ENCODE measurements around the gene F2RL2.
"Not testable (repeated sequence)": the region's sequence is repeated elsewhere in the genome, so short reads cannot be mapped to it uniquely, and the experiment has no call there.

The F2RL2 gene

DNA sequence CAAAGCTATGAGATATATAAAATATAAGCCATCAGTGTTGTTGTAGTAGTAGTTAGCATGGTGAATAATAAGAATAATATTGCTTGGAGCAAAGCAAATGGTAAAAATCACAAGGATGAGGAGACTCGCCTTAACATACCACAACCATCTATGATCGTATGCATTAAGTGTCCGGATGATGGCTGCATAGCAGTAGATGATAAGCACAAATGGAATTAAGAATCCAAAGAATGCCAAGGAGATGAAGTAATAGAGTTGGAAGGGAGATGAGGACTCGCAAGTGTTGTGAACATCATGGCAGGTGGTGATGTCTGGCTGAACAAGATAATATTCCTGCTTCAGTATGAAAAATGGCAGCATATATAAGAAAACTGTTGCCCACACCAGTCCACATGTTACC lies 5.5 kb downstream of the F2RL2 start:
- no peak for DNase-seq

DNA sequence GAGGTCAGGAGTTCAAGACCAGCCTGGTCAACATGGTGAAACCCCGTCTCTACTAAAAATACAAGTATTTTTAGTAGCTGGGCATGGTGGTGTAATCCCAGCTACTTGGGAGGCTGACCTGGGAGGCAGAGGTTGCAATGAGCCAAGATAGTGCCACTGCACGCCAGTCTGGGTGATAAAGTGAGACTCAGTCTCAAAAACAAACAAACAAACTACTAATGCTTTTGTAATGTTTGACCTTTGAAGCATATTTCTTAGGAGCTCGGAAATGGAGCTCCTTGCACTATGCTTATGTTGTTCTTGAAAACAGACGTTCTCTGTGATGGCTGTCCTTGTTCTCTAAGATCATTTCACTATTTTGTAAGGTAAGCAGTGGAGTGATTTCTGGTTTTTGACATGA lies 6.0 kb downstream of the F2RL2 start:
- DNase-seq, result no peak

DNA sequence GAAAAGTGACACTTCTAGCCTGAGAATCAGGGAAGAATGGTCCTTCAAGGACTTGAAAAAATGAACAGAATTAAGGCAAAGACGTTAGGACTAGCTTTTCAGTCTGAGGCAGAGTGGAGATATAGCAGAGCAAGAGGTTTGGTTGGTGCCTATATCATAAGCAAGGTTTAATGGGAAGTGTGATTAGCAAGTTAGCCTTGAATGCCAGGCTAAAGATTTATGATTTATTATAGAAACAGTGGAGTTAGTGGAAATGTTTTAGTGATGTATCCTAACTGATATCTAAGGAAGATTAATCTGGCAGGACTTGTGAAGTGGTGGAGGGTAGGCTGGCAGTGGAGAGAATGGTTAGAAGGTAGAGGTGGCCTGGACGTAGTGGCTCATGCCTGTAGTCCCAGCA lies 7.0 kb downstream of the F2RL2 start:
- DNase-seq, result no peak

DNA sequence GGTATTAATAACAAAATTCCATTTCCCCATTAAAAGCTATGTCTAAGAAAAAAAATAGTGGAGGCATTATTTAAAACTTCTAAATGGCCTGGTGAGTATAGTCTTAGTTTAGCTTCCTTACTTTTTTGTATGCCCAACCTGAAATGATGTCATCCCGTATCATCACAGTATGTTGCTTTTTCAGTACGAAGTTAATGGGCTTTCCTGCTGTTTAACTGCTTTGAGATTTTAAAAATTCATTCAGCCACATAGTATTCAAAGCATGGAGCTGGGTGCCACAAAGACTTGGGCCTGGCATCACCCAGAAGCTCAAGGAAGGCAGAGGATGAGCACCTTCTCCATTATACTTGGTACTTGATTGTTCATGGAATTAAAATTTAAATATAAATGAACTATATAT lies 7.4 kb downstream of the F2RL2 start:
- no peak for DNase-seq

DNA sequence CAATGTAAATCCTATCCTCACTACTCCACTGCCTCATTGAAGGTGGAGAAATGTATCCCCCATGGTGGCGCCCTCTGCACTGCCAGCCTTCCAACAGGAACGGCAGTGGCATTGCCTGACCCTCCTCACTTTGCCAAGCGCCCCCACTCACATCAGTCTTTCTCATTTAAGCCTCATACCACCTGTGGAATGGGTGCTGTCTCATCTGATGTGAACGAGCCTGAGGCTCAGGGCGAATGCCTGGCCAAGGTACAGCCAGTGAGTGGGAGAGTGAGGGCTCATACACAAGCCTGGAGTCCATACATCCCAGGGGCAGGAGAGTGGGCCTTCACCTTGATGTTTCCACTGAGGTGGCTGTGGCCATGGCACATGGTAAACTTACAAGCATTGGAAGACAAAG lies 10.3 kb downstream of the F2RL2 start:
- no peak for DNase-seq

DNA sequence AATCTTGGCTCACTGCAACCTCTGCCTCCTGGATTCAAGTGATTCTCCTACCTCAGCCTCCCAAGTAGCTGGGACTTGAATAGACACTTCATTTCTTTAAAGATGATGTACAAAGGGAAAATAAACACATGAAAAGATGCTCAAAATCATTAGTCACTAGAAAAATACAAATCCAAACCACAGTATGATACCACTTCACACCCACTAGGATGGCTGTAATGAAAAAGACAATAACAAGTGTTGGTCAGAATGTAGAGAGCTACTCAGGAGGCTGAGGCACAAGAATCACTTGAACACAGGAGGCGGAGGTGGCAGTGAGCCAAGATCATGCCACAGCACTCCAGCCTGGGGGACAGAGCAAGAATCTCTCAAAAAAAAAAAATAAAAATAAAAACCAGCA lies 13.0 kb downstream of the F2RL2 start:
- DNase-seq, result no peak

DNA sequence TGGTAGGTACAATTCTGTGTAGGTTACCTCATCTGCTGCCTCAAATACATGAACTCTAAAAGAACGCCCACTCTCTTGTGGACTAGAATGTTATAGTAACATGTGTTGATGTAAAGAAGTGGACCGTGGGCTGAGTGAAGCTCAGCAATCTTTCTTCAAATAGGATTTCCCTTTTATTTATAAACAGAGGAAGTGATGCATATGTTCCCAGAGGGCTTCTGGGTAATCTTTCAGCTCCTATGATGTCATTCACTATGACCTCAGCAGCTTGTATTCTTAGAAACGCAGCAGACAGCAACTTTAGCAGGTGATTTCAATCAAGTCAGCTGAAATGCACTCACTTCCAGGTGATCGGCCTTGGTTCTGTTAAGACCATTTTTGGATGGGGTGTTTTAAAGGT lies 14.4 kb downstream of the F2RL2 start:
- DNase-seq, result no peak

DNA sequence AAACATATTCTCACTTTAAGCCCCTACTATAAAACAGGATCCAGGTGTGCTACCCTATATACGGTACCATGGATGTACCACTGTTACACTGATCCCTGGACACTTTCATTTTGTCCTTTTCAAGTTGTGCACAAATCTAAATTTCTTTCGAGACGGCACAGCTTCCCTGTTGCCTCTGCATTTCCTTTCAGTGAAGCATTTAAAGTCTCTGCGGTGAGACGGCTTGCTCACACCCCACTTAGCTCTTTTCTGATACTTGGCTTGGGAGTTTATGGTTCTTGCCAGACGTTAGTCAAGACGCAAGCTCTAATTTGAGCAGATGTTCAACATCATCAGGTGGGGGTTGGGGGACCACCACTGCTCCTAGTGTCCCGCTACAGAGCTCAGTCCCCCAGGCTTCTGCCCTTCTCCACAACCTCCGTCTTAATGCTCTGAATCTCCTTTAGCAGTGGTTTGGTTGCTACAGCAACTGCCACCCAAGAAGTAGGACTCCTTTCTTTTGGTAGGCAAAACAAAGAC lies 15.8 kb downstream of the F2RL2 start:
- no peak for DNase-seq

DNA sequence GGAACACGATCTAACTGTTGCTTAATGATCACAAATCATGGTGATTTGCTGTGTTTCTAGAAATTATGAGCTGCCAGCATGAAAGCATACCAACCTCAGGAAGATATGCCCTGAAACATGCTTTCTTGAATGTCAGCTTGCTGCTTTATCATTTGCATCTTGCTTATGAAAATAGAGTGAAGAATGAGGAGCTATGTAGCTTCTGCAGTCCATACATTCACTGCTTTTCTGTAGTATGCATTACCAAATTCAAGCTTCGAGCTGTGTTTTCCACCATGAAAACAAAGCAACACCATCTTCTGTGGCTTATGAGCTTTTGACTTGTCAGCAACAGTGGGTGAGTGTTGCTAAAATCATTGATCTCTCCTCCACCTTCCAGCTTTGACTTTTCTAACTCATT lies 16.5 kb downstream of the F2RL2 start:
- no peak for DNase-seq

DNA sequence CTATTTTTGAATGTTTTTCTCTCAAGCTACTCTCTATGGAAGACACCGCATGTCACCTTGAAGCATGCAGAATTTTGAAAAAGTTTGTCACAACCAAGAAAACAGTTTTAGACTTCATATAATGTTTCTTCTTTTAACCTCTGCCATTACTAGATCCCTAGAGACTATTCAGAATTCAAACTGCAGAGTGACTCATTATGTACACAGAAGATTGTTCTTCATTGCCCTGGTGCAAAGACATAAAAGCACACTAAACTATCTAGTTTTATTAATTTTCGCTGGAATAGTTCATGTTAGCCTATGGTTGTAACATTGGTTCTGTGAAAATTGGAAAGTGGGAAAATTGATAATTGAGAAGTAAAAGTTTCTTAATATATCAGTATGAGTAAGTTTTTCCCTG lies 18.4 kb downstream of the F2RL2 start:
- DNase-seq, result no peak

DNA sequence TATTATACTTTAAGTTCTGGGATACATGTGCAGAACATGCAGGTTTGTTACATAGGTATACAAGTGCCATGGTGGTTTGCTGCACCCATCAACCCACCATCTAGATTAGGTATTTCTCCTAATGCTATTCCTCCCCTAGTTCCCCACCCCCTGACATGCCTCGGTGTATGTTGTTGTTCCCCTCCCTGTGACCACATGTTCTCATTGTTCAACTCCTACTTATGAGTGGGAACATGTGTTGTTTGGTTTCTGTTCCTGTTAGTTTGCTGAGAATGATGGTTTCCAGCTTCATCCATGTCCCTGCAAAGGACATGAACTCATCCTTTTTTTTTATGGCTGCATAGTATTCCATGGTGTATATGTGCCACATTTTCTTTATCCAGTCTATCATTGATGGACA lies 19.2 kb downstream of the F2RL2 start:
- DNase-seq, result not testable (repeated sequence)

DNA sequence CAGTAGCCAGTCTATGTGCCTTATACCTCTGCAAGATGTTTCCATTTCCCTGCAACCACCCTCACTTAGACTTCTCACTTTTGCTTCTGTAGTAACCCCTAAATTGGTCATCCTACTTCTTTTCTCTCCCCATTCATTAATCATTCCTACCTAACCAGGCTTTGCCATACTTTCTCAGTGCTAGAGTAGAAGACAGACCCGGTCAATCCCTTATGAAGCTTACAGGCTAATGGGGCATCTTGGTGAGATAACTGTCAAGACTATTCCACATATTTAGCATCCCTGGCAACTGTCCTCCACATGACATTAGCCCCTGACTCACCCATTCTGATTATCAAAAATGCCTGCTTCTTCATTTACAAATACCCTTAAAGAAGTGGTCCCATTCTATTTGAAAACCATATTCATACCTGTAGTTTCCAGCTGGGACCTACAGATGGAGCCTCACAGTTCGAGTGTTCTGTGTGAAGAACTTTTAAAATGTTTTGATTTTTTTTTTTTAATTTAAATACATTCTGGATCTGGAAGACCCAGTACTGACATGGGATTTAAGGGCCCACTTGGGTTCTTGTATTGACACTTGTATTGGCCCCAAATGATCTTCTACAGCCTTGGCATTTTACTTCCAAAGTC lies 21.0 kb downstream of the F2RL2 start:
- no peak for DNase-seq

DNA sequence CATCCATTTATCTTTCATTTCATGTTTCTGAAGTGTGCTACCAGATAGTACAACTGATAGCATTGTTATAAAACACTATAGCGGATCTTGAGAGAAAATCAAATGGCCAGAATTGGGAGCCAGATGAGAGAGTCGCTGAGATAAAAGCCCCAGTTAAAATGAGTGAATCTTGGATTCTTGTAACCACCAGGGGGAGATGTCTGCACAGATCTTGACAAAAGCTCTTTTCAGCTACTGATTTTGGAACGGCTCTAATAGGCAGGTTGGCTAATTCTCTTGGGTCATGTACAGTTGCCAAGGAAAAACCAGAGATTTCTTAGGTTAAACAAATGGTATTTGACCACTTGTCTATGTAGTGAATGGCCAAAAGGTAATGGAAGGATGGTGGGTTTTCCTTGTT lies 21.7 kb downstream of the F2RL2 start:
- peak; percentile 27 to 37 for DNase-seq

DNA sequence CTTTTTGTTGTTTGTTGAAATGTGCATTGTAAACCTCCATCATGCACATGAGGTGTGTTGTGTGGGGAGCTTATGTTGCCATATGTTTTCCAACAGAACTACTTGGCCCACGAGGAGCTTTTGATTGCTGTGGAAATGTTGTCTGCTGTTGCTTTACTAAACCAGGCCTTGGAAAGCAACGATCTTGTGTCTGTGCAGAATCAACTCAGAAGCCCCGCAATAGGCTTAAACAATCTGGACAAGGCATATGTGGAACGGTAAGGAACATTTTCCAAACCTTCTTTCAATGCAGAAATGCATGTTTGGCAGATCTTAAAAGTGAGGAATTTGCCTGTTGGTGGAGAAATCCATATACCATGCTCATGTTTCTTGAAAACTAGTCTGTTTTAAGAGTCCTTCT lies 22.5 kb downstream of the F2RL2 start:
- no peak for DNase-seq

DNA sequence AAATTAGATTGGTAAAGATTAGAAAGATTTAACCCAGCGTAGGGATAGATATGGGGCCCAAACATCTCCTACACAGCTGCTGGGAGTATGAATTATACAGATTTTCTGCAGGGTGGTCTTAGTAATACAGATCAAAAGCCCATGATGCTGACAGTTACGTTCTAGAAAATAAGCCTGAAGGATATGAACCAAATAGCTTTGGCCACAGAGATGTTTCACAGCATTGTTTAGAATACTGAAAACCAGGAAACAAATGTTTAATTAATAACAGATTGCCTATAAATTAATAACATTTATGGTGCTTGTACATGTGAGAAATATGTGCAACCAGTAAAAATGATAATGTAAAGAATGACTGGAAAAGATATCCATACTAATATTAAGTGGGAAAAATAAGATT lies 24.7 kb downstream of the F2RL2 start:
- DNase-seq, result no peak

DNA sequence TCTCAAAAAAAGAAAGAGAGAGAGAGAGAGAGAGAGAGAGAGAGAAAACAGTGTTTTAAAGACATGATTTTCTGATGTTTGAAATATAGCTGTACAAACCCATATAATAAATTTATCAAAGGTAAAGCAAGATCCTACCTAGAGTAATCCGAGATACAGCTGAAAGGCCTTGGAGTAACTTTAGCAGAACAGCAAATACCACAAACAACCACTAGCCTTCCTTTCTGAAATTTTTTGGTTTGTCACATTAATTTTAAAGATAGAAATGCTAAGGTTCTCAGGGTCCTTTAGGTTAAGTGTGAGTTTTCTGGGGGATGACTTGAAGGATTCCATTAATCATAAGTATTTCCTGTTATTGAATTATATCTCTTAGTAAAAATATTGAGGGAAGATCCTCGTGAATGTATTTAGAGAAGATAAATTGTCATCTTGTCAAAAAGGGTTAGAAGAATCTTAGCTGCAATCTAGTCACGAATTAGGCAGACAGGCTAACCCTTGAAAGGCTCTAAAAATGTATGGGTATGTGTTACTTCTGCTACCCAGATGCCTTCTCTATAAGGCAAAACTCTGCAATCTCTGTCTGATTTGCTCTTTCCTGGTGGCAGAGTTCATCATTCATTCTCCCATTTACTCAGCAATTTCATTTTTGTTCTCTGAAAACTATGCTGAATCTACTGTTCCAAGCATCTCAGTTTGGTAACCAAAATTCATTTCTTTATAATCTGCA lies 27.3 kb downstream of the F2RL2 start:
- no peak for DNase-seq

DNA sequence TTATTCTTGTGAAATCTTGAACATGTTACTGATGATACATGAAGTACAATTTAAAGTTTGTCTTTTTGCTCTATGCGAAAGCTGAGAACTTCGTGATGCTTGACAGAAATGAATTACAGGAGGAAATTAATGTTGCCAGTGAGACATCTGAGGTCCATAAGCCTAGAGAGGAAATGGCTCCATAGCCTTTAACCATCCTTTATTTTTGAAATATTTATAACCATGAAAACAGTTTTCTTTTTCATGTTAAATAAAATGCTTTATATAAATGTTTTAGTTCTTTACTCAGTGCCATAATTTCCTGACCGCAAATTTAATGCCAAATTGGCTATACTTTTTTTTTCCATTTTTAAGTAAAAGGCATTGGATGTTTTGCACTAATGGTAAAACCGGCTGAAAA lies 29.1 kb downstream of the F2RL2 start:
- DNase-seq, result no peak

DNA sequence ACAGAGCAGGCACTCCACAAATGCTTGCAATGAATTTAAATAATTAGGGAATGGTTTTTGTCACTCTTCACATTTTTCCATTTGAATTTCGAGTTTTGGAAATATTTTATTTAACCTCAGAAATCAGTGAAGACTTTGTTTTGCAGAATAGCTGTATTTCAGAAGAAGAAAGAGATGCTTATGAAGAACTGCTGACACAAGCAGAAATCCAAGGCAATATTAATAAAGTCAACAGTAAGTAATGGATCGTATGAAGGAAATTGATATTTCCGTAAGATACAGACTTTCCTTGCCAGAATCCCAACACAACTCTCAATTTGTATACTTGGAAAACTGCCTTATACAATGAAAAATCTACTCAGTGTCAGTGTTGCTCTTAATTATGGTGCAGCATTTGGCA lies 30.5 kb downstream of the F2RL2 start:
- DNase-seq, result no peak

DNA sequence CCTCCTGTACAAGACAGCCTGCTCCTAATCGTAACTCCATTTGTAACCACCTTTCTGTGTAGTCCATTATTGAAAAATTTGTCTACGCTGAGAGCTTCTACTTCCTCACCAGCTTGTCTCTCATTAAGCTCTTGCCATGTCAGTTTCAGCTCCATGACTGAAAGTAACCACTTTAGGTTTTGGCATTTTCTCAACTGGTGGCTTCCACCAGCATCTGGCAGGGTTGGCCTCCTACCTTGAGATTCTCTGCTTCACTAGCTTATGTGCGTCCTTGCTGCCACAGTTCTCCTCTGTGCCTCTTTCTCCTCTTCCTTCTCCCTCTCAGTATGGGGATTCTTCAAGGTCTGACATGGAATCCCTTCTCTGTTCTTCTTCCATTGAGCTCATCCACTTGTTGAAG lies 31.8 kb downstream of the F2RL2 start:
- no peak for DNase-seq

DNA sequence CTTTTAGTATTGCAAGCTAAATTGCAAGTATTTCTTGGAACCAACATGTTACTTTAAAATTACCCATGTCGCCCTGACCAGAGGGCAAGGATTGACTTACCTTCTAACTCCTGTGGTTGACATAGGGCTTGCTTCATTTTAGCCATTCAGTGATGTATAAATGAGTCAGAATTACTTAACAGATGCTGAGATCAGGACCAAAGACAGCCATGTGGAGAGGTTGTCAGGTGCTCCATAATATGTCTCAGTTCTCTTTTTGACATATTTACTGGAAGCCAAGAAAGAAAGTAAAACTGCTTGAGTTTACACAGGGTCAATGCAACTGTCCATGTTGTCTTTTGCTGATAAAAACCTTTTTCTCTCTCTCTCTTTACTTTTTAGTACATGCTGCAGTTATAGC lies 33.2 kb downstream of the F2RL2 start:
- no peak for DNase-seq

DNA sequence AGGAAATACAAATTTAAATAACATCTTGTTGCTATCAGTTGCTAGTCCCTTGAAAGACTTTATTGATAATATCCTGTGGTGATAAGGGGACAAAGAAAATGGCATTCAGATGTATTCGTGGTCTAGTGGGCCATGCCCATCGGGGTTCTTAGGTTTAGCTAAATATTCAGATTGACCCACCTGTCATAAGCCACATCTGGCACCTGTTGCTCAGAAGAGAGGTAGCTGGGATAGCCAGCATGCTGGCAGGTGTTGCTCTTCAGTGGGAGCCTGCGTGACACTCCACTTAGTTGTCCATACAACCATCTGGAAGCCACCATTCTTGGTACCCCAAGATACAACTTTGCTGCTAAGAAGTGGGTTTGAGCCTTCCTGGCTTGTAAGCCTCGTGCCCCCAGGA lies 36.7 kb downstream of the F2RL2 start:
- DNase-seq, result no peak

DNA sequence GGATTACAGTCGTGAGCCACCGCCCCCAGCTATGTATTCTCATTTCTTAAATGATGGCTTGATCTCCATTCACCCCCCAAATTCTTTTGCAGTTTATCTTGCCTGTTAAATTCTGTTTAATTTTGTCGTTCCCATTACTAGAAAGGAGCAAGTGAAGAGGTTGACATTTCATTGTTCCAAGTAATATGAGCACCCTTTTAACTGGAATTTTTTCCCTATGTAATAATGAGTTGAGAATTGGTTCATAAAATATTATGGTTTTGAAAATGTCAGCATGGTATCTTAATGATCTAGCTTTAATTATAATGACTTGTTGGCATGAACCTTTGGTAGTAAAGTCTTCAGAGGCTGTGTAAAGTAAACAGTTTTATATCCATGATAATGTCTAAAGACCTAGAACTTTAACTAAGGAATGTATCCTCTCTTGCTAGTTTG lies 37.4 kb downstream of the F2RL2 start:
- no peak for DNase-seq

DNA sequence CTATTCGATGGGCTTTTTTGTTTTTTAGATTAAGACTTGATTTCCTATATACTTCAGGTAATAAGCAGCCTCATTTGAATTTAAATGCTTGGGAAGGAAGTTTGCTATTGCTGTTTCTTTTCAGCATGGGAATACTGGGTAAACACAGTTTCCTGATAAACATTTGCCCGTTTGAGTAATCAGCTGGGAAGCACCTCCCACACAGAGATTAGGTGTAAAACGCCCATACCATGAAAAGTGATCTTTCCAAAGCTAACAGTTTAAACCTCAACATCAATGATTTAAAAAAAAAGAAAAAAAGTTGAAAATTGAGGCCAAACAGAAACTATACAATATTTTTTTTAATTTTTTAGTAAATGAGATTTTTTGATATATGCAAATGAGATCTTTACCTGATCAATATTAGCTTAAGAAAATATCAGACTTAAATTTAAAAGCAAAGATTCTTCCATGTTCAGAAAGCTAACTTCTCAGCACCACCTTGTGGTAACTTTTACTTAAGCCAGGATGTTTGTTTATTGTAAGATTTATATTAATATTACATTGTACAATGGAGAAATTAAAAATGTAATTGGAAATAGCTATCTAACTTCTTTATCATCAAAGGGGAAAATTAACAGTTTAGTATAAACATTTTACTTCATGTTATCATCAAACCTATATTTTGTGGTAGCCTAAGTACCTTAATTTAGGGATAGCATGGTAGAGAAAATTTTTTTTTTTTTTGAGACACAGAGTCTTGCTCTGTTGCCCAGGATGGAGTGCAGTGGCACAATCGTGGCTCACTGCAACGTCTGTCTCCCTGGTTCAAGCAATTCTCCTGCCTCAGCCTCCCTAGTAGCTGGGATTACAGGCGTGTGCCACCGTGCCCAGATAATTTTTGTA lies 39.8 kb downstream of the F2RL2 start:
- DNase-seq, result no peak

All from SHP77 (cell line).